Body of pancreas (tissue), 4 donors: ENCODE results near the gene SLC25A20. TPM values are rescaled to one million over a fixed set of nuclear protein-coding genes. Genes with fewer than 3 reads are reported as not detected.

ENCODE experiments used
- ATAC-seq: fragments of 150-250 bp; one replicate; pipeline ENCODE4 v1.9.1; 2016
- DNase-seq, 4 donors: peaks; one replicate each; pipeline ENCODE4 v3.0.0-alpha.2; 2019
- H3K27ac ChIP-seq, 4 donors: fragments of 200-600 bp; sonication (generic); 1 replicate in 3 of 4; 2 replicates in 1 of 4; pipeline versions ENCODE4 v1.5.1 to v1.6.1; 2016 to 2019; ENCODE audit warnings: mild to moderate bottlenecking in 1 of 4, mixed read lengths in 1 of 4, moderate library complexity in 1 of 4
- H3K27me3 ChIP-seq, 2 donors: fragments of 200-600 bp; sonication (generic); one replicate each; pipeline ENCODE4 v1.6.0; 2016; ENCODE audit warnings: mild to moderate bottlenecking in 1 of 2
- H3K36me3 ChIP-seq, 2 donors: fragments of 200-600 bp; sonication (generic); replicated peaks in 1 of 2; 2 replicates each; pipeline ENCODE4 v1.5.1; 2016; ENCODE audit warnings: low read depth in 2 of 2; ENCODE audit not compliant: insufficient read depth in 1 of 2
- H3K4me1 ChIP-seq: fragments of 200-600 bp; sonication (generic); one replicate; pipeline ENCODE4 v1.6.0; 2016
- H3K4me3 ChIP-seq, 2 donors: fragments of 200-600 bp; sonication (generic); 1 replicate in 1 of 2; 2 replicates in 1 of 2; pipeline ENCODE4 v1.5.1; 2016 to 2019
- H3K9me3 ChIP-seq, 3 donors: fragments of 200-600 bp; sonication (generic); 1 replicate in 2 of 3; 2 replicates in 1 of 3; pipeline ENCODE4 v1.5.1; 2016
- POLR2A ChIP-seq, 3 donors: fragments of 450-650 bp; IDR thresholded peaks; one replicate each; pipeline ENCODE4 v1.6.1; 2016; ENCODE audit warnings: antibody characterized with exemption in 3 of 3, mild to moderate bottlenecking in 2 of 3
- WGBS, 2 donors: methylation state at CpG; one replicate each; pipeline ENCODE4 v1.1.5; 2017; 5-methylcytosine and 5-hydroxymethylcytosine counted together
- intact Hi-C: fragments of 100-400 bp; cut with DNase I; formaldehyde crosslinking; loops from one replicate; pipeline ENCODE4 v1.15.1; 2023
- total RNA-seq, 2 donors: library from RNA; depleted of rRNA; stranded (reverse); fragments of >200 nt; gene quantifications; one replicate each; pipeline ENCODE4 v1.1.0, GENCODE V29; 2016
- TF ChIP-seq, protein P1 (sequence below), 7 experiments: fragments of 450-650 bp in 4 of 7; fragments of 200-600 bp in 3 of 7; sonication (generic) in 3 of 7; IDR thresholded peaks; one replicate each; pipeline ENCODE4 v1.5.1; 2016 to 2019; ENCODE audit warnings: antibody characterized with exemption in 7 of 7

Gene SLC25A20, protein sequence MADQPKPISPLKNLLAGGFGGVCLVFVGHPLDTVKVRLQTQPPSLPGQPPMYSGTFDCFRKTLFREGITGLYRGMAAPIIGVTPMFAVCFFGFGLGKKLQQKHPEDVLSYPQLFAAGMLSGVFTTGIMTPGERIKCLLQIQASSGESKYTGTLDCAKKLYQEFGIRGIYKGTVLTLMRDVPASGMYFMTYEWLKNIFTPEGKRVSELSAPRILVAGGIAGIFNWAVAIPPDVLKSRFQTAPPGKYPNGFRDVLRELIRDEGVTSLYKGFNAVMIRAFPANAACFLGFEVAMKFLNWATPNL
- total RNA-seq: 10 to 100 TPM; 20.8 to 31.4 TPM

DNA sequence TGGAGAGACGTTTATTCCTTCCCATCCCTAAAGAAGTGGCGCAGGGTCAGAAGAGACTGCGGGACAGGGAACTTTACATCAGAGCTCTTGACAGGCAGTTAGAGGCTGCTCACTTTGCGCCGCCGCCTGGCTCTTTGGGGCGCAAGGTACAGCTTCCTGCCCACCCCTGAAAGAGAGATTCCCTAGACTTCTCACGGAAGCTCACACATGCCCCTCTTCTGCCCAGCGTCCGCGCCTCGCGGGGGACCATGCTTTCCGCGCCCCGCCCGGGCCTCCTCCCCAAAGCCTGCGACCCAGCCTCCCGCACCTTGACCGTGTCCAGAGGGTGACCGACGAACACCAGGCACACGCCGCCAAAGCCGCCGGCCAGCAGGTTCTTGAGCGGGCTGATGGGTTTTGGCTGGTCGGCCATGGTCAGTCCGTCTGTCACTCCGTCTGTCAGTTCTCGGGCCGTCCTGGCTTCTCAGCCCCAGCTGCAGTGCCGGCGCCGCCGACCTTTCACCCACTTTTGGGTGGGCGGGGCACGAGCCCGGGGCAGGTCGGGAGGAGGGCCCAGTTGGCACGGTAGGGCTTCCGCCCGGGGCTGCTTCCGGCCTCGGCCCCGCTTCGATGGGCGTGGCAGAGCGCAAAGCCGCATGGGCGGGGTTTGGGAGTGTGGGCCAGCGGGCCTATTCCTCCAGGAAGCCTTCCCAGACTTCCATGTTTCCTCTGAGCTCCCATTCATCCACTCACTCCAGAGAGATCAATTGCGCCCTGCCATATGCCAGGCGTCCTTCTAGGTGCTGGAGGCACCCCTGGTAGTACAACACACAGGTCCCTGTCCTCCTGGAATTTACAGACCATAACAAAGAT lies at the start of gene SLC25A20:
TSS of gene SLC25A20 (minus strand) at position 500 of the 852 bp plus-strand sequence. CDS start at position 412, 88 bp downstream.
- H3K4me3 ChIP-seq: peak within 1 kb of the TSS; percentile 41 to 74
- H3K9me3 ChIP-seq: no peaks in the 10 kb centered on the region
- H3K27me3 ChIP-seq: no peaks in the 10 kb centered on the region
- intact Hi-C loops: no loop called here
- peaks cover 21% of the 10 kb centered on the region for H3K4me1 ChIP-seq
- DNase-seq (peak; percentile 93 to 95 (median 94)), ATAC-seq (peak; percentile 98)
- TF ChIP-seq POLR2A (IDR thresholded peaks at IDR 0.05): peak in 2 of 3 donors; percentile 46 to 51
- TF ChIP-seq, protein P1, sequence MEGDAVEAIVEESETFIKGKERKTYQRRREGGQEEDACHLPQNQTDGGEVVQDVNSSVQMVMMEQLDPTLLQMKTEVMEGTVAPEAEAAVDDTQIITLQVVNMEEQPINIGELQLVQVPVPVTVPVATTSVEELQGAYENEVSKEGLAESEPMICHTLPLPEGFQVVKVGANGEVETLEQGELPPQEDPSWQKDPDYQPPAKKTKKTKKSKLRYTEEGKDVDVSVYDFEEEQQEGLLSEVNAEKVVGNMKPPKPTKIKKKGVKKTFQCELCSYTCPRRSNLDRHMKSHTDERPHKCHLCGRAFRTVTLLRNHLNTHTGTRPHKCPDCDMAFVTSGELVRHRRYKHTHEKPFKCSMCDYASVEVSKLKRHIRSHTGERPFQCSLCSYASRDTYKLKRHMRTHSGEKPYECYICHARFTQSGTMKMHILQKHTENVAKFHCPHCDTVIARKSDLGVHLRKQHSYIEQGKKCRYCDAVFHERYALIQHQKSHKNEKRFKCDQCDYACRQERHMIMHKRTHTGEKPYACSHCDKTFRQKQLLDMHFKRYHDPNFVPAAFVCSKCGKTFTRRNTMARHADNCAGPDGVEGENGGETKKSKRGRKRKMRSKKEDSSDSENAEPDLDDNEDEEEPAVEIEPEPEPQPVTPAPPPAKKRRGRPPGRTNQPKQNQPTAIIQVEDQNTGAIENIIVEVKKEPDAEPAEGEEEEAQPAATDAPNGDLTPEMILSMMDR (IDR thresholded peaks at IDR 0.05): peak in 2 of 7 experiments; percentile 1 to 12
- H3K36me3 ChIP-seq: no peaks in the 10 kb centered on the region
- WGBS, 2 donors: 2 to 5% methylated on average over 24 to 49 of the region's 54 CpGs
- peak within 1 kb of the TSS; percentile 69 to 80 (median 80) for H3K27ac ChIP-seq

GRCh38 chr3:48945891-48946549 lies 47.3 kb upstream of the SLC25A20 start:
- TF ChIP-seq, protein P1 (IDR thresholded peaks at IDR 0.05): no peak
- no peak for TF ChIP-seq POLR2A (IDR thresholded peaks at IDR 0.05)
- Histone ChIP-seq H3K36me3 (no peaks in the 10 kb centered on the region), H3K4me1 (peaks cover 7% of the 10 kb centered on the region), H3K27me3 (no peaks in the 10 kb centered on the region), H3K27ac (no peak overlapping the region), H3K9me3 (no peaks in the 10 kb centered on the region), H3K4me3 (no peak overlapping the region)
- intact Hi-C loops: no loop called here
- 88 to 89% methylated on average over 4 of the region's 4 CpGs for WGBS, 2 donors
- ATAC-seq (no peak), DNase-seq (no peak)

- H3K4me3 ChIP-seq: no peak overlapping the region
- no peak overlapping the region for H3K27ac ChIP-seq
- DNase-seq (no peak), ATAC-seq (no peak)
- 91 to 95% methylated on average over 2 of the region's 2 CpGs for WGBS, 2 donors
- no peaks in the 10 kb centered on the region for H3K27me3 ChIP-seq
- TF ChIP-seq, protein P1 (IDR thresholded peaks at IDR 0.05): no peak
- TF ChIP-seq POLR2A (IDR thresholded peaks at IDR 0.05): no peak
- no peaks in the 10 kb centered on the region for H3K36me3 ChIP-seq
- intact Hi-C loops: no loop called here
- peaks cover 7% of the 10 kb centered on the region for H3K4me1 ChIP-seq
- H3K9me3 ChIP-seq: no peaks in the 10 kb centered on the region
Measured at GRCh38 chr3:48945432-48945831, 46.8 kb upstream of the SLC25A20 start.

DNA sequence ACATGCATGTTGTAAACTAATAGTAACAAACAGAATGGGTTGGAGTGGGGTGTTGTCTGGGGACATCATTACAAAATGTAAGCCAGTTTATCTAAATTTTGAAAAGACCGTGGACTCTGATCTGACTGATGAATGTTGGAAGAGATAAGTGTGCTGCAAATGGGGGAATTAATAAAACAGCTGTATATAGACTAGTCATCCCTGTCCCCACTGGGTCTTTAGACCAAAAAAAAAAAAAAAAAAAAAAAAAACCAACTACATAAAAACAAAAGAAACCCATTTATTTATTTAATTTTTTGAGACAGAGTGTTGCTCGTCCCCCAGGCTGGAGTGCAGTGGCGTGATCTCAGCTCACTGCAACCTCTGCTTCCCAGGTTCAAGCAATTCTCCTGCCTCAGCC lies 40.0 kb upstream of the SLC25A20 start:
- ATAC-seq: no peak

More for the DNA sequence above, 40.0 kb upstream of the SLC25A20 start:
- H3K27me3 ChIP-seq: no peaks in the 10 kb centered on the region
- H3K4me3 ChIP-seq: no peak overlapping the region
- no peak for TF ChIP-seq POLR2A (IDR thresholded peaks at IDR 0.05)
- TF ChIP-seq, protein P1 (IDR thresholded peaks at IDR 0.05): no peak
- 95 to 97% methylated on average over 3 of the region's 3 CpGs for WGBS, 2 donors
- H3K36me3 ChIP-seq: no peaks in the 10 kb centered on the region
- intact Hi-C loops: no loop called here
- no peaks in the 10 kb centered on the region for H3K4me1 ChIP-seq
- no peak for DNase-seq
- no peaks in the 10 kb centered on the region for H3K9me3 ChIP-seq
- H3K27ac ChIP-seq: no peak overlapping the region
